HG03108 (cell line): Measurements from ENCODE around the gene NUS1.
"Not testable (repeated sequence)": the region's sequence is repeated elsewhere in the genome, so short reads cannot be mapped to it uniquely, and the experiment has no call there.

Experiments
- ATAC-seq: cut with Tn5 transposase; IDR thresholded peaks from one replicate; pipeline ENCODE4 v1.9.1; 2021; ENCODE audit warnings: moderate library complexity; ENCODE audit not compliant: unreplicated experiment

The NUS1 gene

DNA sequence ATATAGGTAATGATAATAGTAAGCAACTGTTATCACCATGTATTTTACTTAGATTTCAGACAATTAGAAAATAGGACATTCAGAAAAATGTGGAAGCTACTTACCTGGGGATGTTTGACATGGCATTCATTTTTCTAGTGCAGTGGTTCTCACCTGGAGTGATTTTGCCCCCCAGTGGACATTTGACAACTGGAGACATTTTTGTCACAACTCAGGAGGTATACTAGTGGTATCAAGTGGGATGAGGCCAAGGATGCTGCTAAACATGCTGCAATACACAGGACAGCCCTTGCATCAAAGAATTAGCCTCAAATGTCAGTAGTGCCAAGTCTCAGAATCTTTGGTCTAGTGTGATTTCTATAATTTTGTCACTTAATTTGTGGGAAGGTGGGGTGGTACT lies 36.1 kb downstream of the NUS1 start:
- ATAC-seq = no peak

DNA sequence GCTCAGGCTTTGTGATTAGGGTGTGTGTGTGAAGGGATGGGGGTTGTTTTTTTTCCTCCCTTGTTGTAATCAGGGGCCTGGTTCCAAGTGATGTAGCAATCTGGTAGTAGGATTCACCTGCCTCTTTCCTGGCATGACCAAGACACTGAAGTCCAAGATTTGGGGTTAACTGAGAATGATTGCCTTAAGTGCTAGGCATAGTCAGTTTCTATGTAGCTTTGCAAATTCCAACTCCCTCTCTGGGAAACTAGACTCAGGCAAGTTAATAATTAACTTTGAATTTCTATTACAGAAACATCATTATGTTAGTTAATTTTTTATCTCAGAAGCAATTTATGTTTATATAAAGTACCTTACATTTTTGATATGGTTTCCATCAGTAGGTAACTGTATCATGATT lies 43.6 kb downstream of the NUS1 start:
- ATAC-seq = no peak

DNA sequence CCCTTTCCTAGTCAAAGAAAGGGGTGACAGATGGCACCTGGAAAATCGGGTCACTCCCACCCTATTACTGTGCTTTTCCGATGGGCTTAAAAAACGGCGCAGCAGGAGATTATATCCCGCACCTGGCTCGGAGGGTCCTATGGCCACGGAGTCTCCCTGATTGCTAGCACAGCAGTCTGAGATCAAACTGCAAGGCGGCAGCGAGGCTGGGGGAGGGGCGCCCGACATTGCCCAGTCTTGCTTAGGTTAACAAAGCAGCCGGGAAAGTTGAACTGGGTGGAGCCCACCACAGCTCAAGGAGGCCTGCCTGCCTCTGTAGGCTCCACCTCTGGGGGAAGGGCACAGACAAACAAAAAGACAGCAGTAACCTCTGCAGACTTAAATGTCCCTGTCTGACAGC lies 46.3 kb downstream of the NUS1 start:
- not testable (repeated sequence) for ATAC-seq

DNA sequence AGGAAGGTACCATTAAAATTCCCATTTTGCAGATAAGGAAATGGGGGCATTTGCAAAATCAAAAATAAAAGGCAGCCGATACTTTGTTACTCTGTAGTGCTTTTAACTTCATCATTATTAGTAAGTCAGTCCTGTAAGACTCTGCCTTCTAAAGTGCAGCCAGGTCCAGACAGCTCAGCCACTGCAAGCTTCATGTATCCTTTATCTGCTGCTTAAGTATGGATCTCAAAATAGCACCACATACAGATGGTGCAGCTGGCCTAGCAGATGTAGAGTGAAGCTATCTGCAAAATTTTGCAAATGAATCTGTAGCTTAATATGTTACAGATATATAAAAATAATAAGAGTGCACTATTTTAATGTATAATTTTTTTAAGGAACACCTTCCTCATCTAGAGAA lies 53.4 kb downstream of the NUS1 start:
- ATAC-seq = no peak

DNA sequence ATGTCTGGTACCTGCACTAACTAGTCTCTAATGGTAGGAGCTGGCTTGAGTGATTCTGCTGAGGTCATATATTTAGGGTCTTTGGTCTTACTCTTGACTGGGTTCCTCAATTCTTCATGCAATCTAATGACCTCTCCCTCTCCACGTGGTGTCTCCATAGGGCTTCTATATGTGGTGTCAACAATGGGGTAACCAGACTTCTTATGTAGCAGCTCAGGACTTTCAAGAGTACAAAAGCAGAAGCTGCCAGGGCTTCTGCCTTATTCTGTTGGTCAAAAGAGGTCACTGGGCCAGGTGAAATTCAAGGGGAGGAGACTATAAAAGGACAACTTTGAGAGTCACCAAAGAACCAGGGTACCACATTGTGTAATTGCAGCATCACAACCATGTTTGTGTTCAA lies 54.3 kb downstream of the NUS1 start:
- no peak for ATAC-seq

DNA sequence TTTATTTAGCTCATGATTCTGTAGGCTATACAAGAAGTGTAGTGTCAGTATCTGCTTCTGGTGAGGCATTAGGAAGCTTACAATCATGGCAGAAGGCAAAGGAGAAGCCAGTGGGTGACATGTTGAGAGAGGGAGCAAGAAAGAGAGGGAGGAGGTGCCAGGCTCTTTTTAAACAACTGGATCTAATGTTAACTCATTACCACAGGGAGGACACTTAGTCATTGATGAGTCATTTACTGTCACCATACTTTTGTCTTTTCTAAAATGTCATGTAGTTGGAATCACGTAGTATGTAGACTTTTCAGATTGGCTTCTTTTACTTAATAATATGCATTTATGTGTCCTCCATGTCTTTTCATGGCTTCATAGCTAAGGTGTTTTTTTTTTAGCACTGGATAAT lies 58.1 kb downstream of the NUS1 start:
- no peak for ATAC-seq

DNA sequence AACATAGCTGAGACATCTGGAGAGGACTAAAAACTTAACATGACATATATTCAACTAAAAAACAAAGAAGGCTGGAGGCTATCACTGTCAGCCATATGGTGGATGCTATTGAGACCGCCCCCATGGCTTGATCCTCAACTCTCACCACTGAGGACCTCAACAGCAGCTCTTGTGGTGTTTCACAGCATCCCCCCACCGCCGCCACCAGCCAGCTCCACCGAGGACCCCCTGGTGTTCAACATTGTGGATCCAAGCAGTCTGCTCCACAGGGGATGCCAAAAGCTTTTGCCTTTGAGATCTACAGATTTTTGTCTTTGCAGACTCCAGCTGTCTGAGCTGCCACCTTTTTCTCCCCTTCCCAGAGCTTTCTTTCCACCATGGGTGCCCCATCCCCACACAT lies 64.6 kb downstream of the NUS1 start:
- ATAC-seq = no peak

DNA sequence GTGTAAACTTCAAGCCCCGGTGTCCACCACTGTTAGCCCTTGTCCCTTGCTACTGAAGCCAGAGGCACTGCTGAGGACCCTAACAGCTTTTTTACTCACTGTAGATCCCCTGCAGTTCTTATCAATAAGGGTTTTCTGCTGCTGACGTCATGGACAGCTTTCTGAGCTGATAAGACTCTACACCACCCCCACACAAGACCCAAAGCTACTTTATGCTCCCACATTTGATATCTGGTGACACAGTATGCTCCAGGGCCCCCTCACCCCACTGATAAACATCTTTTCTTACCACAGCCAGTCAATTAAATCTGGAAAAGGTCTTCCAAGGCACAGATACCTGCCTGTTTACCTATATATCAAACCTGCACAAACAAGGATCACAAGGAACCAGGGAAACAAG lies 65.3 kb downstream of the NUS1 start:
- no peak for ATAC-seq

DNA sequence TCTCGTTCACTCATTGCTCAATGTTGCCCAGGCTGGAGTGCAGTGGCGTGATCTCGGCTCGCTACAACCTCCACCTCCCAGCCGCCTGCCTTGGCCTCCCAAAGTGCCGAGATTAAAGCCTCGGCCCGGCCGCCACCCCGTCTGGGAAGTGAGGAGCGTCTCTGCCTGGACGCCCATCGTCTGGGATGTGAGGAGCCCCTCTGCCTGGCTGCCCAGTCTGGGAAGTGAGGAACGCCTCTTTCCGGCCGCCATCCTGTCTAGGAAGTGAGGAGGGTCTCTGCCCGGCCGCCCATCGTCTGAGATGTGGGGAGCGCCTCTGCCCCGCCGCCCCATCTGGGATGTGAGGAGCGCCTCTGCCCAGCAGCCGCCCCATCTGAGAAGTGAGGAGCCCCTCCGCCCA lies 75.4 kb downstream of the NUS1 start:
- ATAC-seq = not testable (repeated sequence)
